ENCODE results near the gene CUX1.

The CUX1 gene

GRCh38 chr7:102189756-102190155 is 372.3 kb downstream of the CUX1 start:
- DNase-seq (ENCODE audit: low read depth), result no peak

DNA sequence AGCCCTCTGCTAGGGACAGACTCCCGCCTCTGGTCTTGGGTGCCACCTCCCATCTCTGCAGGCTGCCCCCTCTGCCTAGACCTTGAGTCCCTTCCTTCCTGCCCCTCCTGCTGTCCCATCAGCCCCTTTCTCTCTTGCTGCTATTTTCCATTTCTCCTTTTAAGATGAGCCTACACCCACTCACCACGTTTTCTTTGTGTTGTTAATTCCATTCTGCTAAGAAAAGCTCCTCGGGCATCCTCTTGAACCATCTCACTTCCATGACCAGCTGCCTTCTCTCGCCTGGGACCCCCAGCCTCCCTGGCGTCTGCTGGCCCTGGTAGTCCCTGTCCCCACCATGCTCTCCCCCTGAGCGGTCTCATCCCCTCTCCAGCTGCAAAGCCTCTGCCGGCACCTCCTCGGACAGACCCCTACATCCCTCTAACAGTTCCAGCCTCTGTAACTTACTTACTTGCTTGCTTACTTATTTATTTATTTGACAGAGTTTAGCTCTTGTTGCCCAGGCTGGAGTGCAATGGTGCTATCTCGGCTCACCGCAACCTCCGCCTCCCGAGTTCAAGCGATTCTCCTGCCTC is 373.4 kb downstream of the CUX1 start:
- no peak for DNase-seq (ENCODE audit: low read depth)

- no peak for DNase-seq (ENCODE audit: low read depth)
These were observed 374.3 kb downstream of the CUX1 start for GRCh38 chr7:102191556-102192379.

DNA sequence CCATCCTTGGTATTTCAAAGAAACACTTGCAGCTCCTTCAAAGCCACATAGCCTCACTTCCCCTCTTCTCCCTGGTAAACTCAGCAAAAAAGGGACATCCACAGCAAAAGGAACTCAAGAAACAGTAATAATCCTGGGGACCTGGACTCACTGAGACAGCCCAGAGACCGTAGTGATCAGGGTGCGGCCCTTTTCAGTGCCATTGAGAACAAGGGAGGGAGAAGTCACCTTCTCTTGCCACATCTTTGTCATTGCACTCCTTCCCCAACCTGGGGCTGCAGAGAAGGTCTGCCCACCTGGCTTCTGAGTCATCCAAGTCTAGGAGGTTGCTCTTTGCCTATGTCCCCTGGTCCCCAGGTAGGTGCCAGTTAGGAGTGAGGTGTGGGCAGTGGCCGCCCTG is 375.4 kb downstream of the CUX1 start:
- no peak for DNase-seq (ENCODE audit: low read depth)

GRCh38 chr7:102193806-102194205 is 376.4 kb downstream of the CUX1 start:
- no peak for DNase-seq (ENCODE audit: low read depth)

DNA sequence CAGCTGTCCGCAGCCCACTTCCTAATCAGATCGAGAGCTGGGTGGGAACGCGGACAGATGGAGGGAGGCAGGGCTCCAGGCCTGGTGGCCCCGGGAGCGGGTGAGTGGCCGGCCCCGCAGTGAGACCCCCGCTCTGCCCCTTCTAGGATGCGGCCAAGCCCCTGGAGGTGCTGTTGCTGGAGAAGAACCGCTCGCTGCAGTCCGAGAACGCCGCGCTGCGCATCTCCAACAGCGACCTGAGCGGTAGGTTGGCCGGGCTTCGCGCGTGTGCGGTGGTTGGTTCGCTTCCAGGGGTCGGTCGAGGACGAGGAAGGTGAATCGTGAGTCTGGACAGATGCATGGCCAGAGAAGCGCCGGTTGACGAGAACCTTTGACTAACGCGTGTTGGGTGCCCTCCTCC is 377.9 kb downstream of the CUX1 start:
- DNase-seq (ENCODE audit: low read depth), result no peak

DNA sequence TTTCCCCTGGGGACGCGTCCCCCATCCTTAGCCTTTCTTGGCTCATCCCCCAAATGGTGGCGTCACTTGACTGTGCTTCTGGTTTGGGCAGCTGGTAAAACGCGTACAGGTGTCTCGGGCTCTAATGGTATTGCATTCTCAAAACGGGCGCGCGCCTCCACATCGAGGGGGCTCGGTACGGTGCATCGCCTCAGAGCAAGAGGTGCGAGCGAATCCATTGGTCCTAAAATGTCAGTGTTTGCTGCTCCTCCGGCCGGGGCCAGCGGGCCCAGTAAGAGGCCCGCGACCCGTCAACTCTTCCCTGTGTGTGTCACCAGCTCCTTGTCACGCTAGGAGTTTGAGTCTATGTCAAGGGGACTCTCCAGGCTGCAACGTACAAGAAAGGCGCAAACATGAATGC is 378.6 kb downstream of the CUX1 start:
- no peak for DNase-seq (ENCODE audit: low read depth)

GRCh38 chr7:102197161-102197560 is 379.7 kb downstream of the CUX1 start:
- DNase-seq (ENCODE audit: low read depth), result no peak

GRCh38 chr7:102197599-102197998 is 380.2 kb downstream of the CUX1 start:
- DNase-seq (ENCODE audit: low read depth), result no peak

DNA sequence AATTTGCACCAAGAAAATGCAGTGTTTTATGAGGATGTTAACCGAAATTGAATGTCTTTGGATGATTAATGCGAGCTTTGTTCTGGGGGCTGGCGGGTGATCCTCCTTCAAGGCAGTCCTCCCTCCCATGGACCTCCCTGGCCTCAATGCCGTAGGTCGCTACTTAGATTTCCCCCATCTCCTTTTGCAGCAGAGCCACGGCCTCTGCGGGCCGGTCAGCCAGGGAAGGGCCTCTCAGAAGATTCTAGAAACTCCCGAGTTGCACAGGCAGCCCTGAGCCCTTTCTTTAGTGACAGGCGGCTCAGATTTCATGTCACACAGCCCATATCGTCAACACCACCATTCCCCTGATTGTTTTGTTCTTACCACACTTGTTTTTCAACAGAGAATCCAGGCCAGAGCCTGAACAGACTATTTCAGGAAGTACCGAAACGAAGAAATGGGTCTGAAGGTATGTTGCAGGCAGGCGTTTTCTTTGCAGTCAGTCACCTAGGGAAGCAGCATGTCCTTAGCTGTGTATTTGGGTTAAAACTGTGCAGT is 381.1 kb downstream of the CUX1 start:
- no peak for DNase-seq (ENCODE audit: low read depth)

- DNase-seq (ENCODE audit: low read depth), result no peak
These were observed 384.1 kb downstream of the CUX1 start for GRCh38 chr7:102201576-102201975.

- no peak for DNase-seq (ENCODE audit: low read depth)
These were observed 385.1 kb downstream of the CUX1 start for GRCh38 chr7:102202556-102202955.

- no peak for DNase-seq (ENCODE audit: low read depth)
These were observed 385.8 kb downstream of the CUX1 start for GRCh38 chr7:102203218-102203617.

- no peak for DNase-seq (ENCODE audit: low read depth)
These were observed 386.8 kb downstream of the CUX1 start for GRCh38 chr7:102204212-102204611.

DNA sequence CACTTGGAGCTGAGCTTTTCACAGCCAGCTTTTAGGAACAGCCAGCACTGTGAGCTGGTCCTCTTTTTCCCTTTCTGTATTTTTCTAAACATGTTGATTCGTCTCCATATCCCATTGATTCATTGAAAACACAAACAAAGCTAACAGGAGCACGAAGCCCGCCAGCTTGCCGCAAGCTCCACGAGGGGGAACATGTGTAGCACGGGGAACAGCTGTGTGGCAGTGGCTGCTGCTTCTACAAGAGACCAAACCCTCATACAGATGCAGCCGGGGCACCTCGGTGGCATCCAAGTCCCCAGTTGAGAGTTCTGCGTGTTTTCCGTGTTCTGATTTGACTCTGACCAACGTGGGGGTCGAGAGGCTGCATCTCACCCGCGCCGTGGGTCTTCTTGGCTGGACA is 388.5 kb downstream of the CUX1 start:
- DNase-seq (ENCODE audit: low read depth), result no peak

DNA sequence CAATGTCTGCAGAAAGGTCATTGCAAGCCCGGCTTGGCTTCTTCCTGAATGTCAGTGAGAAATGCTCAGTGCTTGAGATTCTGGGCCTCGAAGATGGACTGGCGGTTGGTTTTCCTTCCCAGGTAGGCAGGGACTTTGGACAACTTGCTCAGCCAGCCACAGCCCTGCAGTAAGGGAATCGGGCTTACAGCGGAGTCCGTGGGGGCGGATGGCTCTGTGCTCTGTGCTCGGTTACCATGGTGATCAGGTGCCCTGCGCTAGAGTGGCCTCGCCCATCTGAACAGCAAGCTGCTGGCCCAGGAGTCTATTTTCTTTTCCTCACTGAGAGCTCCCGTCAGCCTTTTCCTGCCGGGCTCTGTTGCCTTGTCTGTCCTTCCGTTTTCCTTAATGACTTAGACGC is 391.4 kb downstream of the CUX1 start:
- no peak for DNase-seq (ENCODE audit: low read depth)

DNA sequence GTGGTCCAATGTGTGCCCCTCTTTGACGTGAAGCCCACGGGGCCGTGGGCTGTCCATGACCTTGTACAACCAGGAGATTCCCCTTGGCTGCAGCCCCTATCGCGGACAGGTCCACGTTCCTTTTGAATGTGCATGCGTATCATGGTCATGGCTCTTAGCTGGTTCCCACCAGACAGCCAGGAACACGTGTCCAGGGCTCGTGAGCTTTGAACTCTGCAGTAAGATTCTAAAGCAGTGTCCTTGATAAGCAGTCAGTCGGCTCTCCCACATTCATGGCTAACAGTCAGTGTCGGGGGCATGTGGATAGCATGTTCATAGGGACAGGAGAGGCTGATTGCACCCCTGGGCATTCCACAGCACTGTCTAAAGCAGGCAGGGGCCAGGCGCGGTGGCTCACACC is 393.4 kb downstream of the CUX1 start:
- no peak for DNase-seq (ENCODE audit: low read depth)

DNA sequence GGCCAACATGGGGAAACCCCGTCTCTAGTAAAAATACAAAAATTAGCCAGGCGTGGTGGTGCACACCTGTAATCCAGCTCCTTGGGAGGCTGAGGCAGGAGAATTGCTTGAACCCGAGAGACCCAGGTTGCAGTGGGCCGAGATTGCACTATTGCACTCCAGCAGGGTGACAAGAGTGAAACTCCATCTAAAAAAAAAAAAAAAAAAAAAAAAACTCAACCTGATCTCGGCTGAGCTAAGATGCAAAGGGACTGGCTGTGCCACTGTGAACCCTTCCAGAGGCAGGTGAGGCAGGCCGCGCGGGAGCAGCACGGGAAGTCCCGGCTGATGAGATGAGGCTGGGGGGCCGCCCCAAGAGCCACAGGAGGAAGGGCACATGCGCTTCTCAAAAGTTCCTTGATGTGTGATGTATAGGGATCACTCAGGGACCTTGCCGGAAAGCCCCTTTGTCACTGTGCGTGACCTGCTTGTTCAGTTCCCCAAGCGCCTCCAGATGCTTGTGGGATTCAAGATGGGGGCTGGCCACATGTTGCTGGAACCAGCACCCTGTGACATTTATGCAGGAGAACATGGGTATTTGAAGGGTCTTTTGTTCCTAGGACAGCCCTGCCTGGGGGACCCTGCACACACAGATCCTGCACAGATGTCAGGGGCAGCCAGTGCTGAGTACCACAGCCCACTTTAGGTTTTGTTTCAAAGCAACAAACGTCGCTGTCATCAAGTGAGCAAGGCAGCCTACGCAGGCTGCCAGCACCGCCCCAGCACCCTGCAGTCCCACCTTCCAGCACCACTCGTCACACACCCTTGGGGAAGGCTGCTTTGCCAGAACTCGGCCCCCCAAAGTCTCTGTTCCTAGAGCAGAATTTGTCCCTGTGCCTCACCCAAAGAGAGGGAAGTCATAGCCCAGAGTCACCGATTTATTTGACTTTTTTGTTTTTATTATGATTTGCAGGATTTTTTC is 394.4 kb downstream of the CUX1 start:
- DNase-seq (ENCODE audit: low read depth), result no peak

- no peak for DNase-seq (ENCODE audit: low read depth)
These were observed 397.1 kb downstream of the CUX1 start for GRCh38 chr7:102214477-102215072.

GRCh38 chr7:102215256-102215655 is 397.8 kb downstream of the CUX1 start:
- no peak for DNase-seq (ENCODE audit: low read depth)

DNA sequence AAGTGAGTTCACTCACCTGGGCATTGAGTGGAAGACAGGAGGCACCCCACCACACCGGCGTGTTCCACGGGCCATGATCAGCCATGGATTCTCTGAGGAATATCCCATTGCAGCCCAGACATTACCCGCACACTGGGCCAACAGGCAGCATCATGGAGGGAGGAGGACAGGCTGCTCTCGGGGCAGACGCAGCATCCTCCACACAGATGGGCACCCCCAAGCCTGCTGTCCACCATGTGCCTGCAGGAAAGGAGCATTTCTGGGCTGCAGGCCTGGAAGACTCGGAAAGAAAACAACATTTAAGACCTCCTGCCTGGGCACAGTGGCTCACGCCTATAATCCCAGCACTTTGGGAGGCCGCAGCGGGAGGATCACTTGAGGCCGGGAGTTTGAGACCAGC is 398.3 kb downstream of the CUX1 start:
- no peak for DNase-seq (ENCODE audit: low read depth)
